Measurements from ENCODE around the gene EHBP1.

- TF ChIP-seq CTCF (IDR thresholded peaks at IDR 0.05), result no peak
- TF ChIP-seq POLR2A (IDR thresholded peaks at IDR 0.05), result no peak
Measured at GRCh38 chr2:62691186-62691585, 14.3 kb upstream of the EHBP1 start.

Data from upper lobe of left lung (tissue), 4 donors.